Kidney epithelial cell (primary cell): ENCODE measurements around the gene MYOM1. TPM values are rescaled to one million over a fixed set of nuclear protein-coding genes. Genes with fewer than 3 reads are reported as not detected.
"Not testable (repeated sequence)": the region's sequence is repeated elsewhere in the genome, so short reads cannot be mapped to it uniquely, and the experiment has no call there.

Experiments
- DNase-seq: peaks from one replicate; pipeline ENCODE4 v3.0.0-alpha.2; 2010; ENCODE audit warnings: low read depth
- H3K27me3 ChIP-seq: 2 replicates; pipeline ENCODE4 v1.6.0; 2011; ENCODE audit warnings: low read length; ENCODE audit not compliant: control insufficient read depth, insufficient read depth
- H3K36me3 ChIP-seq: 2 replicates; pipeline ENCODE4 v1.5.1; 2011; ENCODE audit warnings: low read length; ENCODE audit not compliant: control insufficient read depth, insufficient read depth
- H3K4me3 ChIP-seq: 2 replicates; pipeline ENCODE4 v1.5.1; 2011; ENCODE audit warnings: low read depth, mild to moderate bottlenecking, control low read depth, low read length
- CTCF ChIP-seq: IDR thresholded peaks from 2 replicates; pipeline ENCODE4 v1.5.1; 2011; ENCODE audit warnings: mild to moderate bottlenecking, moderate library complexity, low read length, control low read depth, inconsistent platforms; ENCODE audit not compliant: insufficient read depth, poor library complexity, severe bottlenecking
- total RNA-seq: library from RNA; depleted of rRNA; stranded (reverse); fragments of >200 nt; gene quantifications from 2 replicates; pipeline ENCODE4 v1.2.3, GENCODE V29; 2015

Gene MYOM1
- total RNA-seq, 1 donor from 2014 or later = 0.04 TPM

GRCh38 chr18:3230401-3231334 lies 10.9 kb upstream of the MYOM1 start:
- no peak for TF ChIP-seq CTCF
- Histone ChIP-seq H3K4me3 (no peak overlapping the region), H3K27me3 (no peaks in the 10 kb centered on the region), H3K36me3 (no peaks in the 10 kb centered on the region)
- no peak for DNase-seq

- Histone ChIP-seq H3K4me3 (no peak overlapping the region), H3K27me3 (no peaks in the 10 kb centered on the region), H3K36me3 (no peaks in the 10 kb centered on the region)
- TF ChIP-seq CTCF = no peak
- no peak for DNase-seq
Measured at GRCh38 chr18:3226048-3226447, 6.3 kb upstream of the MYOM1 start.

DNA sequence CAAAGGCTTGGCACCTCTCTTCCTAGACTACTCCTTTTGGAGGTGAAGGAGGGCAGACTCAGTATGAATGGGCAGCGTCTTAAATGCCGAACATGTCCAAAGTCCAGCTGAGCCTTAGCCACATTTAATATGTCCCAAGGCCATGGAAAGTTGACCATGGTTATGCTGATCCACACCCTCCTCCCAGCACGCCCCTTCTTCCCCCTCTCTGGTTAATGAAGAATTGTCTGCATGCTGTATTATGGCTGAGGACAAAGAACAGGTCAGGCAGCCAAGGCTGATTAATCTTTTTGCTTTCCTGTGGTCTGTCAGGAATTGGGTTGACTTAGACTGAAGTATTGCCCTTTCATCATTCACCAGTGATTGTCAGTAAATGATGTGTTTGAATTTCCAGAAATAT lies 5.8 kb upstream of the MYOM1 start:
- Histone ChIP-seq H3K36me3 (no peaks in the 10 kb centered on the region), H3K4me3 (no peak overlapping the region), H3K27me3 (no peaks in the 10 kb centered on the region)
- TF ChIP-seq CTCF = no peak
- no peak for DNase-seq

DNA sequence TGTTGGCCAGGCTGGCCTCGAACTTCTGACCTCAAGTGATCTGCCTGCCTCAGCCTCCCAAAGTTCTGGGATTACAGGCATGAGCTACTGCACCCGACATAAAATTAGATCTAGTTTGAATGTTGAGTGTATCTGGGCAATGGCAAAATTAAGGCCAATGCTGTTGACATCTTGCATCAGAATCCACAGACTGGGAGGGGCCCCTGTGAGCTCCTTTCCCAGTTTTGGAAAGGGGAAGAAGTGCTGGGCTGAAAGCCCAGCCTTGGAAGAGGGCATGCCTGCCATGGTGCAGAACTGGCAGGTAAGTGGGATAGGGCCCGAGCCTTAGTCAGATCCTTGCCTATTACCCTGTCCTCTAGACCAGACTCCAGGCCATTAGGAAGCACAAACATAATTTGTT lies 4.5 kb upstream of the MYOM1 start:
- TF ChIP-seq CTCF = no peak
- Histone ChIP-seq H3K4me3 (no peak overlapping the region), H3K27me3 (no peaks in the 10 kb centered on the region), H3K36me3 (no peaks in the 10 kb centered on the region)
- no peak for DNase-seq

GRCh38 chr18:3223356-3223755 lies 3.6 kb upstream of the MYOM1 start:
- no peak for TF ChIP-seq CTCF

DNA sequence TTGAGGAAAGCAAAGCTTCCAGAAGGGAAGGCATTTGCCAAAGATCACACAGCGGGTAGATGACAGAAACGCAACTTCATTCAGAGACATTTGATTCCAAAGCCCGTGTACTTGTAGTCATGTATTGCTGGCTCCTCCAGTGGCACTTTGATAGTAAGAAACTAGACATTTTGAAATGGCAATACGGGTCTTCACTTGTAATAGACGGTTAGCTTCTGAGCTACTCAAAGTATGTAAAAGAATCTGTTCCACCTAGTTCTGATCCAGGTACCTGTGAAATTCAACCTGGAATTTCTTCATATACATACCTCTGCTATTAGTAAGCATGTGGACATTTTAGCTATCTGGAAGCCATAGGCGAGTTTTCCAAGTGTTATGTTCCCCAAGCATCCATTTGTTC lies 1.7 kb upstream of the MYOM1 start:
- no peaks in the 10 kb centered on the region for H3K27me3 ChIP-seq
- H3K4me3 ChIP-seq = no peak overlapping the region
- H3K36me3 ChIP-seq = no peaks in the 10 kb centered on the region
- DNase-seq = no peak
- no peak for TF ChIP-seq CTCF

More at GRCh38 chr18:3223356-3223755, 3.6 kb upstream of the MYOM1 start:
- Histone ChIP-seq H3K4me3 (no peak overlapping the region), H3K36me3 (no peaks in the 10 kb centered on the region), H3K27me3 (no peaks in the 10 kb centered on the region)
- no peak for DNase-seq

- not testable (repeated sequence) for H3K4me3 ChIP-seq, DNase-seq, H3K36me3 ChIP-seq, H3K27me3 ChIP-seq
Measured at GRCh38 chr18:3220868-3221267, 1.1 kb upstream of the MYOM1 start.
